ENCODE results near the gene CLCN3.

DNA sequence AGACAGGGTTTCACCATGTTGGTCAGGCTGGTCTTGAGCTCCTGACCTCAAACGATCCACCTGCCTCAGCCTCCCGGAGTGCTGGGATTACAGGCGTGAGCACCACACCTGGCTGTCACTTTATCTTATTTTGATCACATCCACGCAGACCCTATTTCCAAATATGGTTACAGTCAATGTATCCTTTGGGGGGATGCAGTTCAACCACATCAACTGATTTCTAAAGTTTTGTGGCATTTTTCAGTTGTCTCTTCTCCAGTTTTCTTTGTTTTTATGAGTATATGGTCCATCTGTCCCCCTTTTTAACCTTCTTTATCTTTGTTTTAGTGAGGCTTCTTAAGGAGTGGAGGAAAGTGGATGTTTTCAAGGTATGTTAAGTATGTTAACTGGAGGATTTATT lies 141.5 kb downstream of the CLCN3 start:
- TF ChIP-seq, protein P1, sequence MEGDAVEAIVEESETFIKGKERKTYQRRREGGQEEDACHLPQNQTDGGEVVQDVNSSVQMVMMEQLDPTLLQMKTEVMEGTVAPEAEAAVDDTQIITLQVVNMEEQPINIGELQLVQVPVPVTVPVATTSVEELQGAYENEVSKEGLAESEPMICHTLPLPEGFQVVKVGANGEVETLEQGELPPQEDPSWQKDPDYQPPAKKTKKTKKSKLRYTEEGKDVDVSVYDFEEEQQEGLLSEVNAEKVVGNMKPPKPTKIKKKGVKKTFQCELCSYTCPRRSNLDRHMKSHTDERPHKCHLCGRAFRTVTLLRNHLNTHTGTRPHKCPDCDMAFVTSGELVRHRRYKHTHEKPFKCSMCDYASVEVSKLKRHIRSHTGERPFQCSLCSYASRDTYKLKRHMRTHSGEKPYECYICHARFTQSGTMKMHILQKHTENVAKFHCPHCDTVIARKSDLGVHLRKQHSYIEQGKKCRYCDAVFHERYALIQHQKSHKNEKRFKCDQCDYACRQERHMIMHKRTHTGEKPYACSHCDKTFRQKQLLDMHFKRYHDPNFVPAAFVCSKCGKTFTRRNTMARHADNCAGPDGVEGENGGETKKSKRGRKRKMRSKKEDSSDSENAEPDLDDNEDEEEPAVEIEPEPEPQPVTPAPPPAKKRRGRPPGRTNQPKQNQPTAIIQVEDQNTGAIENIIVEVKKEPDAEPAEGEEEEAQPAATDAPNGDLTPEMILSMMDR (IDR thresholded peaks at IDR 0.05; ENCODE audit: low read depth, low read length, missing input control): no peak
- no peak for TF ChIP-seq REST (IDR thresholded peaks at IDR 0.05)
- TF ChIP-seq TAF1 (conservative IDR thresholded peaks at IDR 0.05): no peak
